ENCODE results near the gene FBH1. TPM values are rescaled to one million over a fixed set of nuclear protein-coding genes. Genes with fewer than 3 reads are reported as not detected.

The FBH1 gene
- polyA plus RNA-seq, 1 donor from 2014 or later: 41.1 TPM

DNA sequence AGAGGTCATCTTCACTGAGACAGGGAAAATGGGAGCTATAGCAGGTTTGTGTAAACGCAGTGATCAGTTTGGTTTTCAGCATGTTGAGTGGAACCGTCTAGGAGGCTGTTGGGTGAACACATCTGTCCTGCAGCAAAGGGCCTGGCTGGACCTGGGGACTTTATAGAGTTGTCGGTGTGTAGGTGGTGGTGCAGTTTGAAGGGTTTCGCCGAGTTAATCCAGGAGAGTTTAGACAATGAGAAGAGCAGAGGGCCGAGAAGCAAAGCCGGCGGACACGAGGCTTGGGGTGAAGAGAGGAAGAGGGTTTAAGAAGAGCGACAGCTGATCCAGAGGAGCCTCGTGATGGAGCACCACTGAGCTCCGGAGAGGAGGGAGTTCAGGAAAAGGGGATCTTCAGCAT, 48.2 kb downstream of the FBH1 start:
- Histone ChIP-seq H3K9me2 (ENCODE audit: insufficient read depth, low read length) (no peaks in the 10 kb centered on the region), H3K36me3 (ENCODE audit: insufficient read depth, low read length) (no peaks in the 10 kb centered on the region), H3K9ac (ENCODE audit: low read length) (no peak overlapping the region), H3K4me3 (ENCODE audit: low read length) (no peak overlapping the region), H4K20me1 (ENCODE audit: insufficient read depth) (no peaks in the 10 kb centered on the region), H3K4me2 (ENCODE audit: low read length) (no peak overlapping the region), H3K79me2 (replicated peaks; ENCODE audit: insufficient read depth, low read length) (no peaks in the 10 kb centered on the region), H3K27me3 (ENCODE audit: insufficient read depth, low read depth, low read length) (no peaks in the 10 kb centered on the region), H3F3A (ENCODE audit: insufficient read depth, low read length, poor library complexity, severe bottlenecking) (no peaks in the 10 kb centered on the region), H3K27ac (ENCODE audit: low read length) (no peak overlapping the region), H3K9me3 (ENCODE audit: low read length) (no peaks in the 10 kb centered on the region), H2AFZ (ENCODE audit: low read depth, low read length) (no peak overlapping the region)
- no peak for TF ChIP-seq SMC3 (conservative IDR thresholded peaks at IDR 0.05; ENCODE audit: poor library complexity)
- no peak for TF ChIP-seq MXI1 (conservative IDR thresholded peaks at IDR 0.05; ENCODE audit: poor library complexity, severe bottlenecking)
- TF ChIP-seq TAF1 (IDR thresholded peaks at IDR 0.05; ENCODE audit: low read depth): no peak
- no peak for TF ChIP-seq EZH2 (IDR thresholded peaks at IDR 0.05; ENCODE audit: borderline replicate concordance, insufficient read depth, low read length, poor library complexity, severe bottlenecking)
- TF ChIP-seq, protein P1, sequence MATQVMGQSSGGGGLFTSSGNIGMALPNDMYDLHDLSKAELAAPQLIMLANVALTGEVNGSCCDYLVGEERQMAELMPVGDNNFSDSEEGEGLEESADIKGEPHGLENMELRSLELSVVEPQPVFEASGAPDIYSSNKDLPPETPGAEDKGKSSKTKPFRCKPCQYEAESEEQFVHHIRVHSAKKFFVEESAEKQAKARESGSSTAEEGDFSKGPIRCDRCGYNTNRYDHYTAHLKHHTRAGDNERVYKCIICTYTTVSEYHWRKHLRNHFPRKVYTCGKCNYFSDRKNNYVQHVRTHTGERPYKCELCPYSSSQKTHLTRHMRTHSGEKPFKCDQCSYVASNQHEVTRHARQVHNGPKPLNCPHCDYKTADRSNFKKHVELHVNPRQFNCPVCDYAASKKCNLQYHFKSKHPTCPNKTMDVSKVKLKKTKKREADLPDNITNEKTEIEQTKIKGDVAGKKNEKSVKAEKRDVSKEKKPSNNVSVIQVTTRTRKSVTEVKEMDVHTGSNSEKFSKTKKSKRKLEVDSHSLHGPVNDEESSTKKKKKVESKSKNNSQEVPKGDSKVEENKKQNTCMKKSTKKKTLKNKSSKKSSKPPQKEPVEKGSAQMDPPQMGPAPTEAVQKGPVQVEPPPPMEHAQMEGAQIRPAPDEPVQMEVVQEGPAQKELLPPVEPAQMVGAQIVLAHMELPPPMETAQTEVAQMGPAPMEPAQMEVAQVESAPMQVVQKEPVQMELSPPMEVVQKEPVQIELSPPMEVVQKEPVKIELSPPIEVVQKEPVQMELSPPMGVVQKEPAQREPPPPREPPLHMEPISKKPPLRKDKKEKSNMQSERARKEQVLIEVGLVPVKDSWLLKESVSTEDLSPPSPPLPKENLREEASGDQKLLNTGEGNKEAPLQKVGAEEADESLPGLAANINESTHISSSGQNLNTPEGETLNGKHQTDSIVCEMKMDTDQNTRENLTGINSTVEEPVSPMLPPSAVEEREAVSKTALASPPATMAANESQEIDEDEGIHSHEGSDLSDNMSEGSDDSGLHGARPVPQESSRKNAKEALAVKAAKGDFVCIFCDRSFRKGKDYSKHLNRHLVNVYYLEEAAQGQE (IDR thresholded peaks at IDR 0.05; ENCODE audit: borderline replicate concordance): no peak
- TF ChIP-seq POLR2AphosphoS5 (IDR thresholded peaks at IDR 0.05): no peak
- TF ChIP-seq, protein P2, sequence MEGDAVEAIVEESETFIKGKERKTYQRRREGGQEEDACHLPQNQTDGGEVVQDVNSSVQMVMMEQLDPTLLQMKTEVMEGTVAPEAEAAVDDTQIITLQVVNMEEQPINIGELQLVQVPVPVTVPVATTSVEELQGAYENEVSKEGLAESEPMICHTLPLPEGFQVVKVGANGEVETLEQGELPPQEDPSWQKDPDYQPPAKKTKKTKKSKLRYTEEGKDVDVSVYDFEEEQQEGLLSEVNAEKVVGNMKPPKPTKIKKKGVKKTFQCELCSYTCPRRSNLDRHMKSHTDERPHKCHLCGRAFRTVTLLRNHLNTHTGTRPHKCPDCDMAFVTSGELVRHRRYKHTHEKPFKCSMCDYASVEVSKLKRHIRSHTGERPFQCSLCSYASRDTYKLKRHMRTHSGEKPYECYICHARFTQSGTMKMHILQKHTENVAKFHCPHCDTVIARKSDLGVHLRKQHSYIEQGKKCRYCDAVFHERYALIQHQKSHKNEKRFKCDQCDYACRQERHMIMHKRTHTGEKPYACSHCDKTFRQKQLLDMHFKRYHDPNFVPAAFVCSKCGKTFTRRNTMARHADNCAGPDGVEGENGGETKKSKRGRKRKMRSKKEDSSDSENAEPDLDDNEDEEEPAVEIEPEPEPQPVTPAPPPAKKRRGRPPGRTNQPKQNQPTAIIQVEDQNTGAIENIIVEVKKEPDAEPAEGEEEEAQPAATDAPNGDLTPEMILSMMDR (IDR thresholded peaks at IDR 0.05; ENCODE audit: poor library complexity, severe bottlenecking): no peak

DNA sequence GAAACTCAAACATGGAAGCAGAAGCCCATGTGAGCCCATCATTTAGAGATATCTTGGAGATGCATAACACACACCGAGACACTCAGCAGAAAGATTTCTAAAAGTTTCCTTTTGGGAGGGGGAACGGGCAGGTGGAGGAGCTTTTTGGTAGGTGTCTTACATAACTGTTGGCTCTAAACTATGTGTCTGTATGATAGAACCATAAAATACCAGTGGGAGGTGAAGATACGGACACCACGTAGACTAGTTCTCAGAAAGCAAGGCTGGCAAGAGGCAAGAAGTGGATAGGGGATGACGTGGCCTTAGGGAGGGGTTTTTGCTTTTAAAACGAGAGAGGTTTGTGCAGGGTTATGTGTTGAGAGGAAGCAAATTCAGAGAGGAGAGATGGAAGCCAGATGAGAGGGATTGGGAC, 50.8 kb downstream of the FBH1 start:
- H3K9me3 ChIP-seq (ENCODE audit: low read length): no peaks in the 10 kb centered on the region
- H3K9me2 ChIP-seq (ENCODE audit: insufficient read depth, low read length): no peaks in the 10 kb centered on the region
- no peaks in the 10 kb centered on the region for H4K20me1 ChIP-seq (ENCODE audit: insufficient read depth)
- H3K9ac ChIP-seq (ENCODE audit: low read length): no peak overlapping the region
- TF ChIP-seq, protein P2 (IDR thresholded peaks at IDR 0.05; ENCODE audit: poor library complexity, severe bottlenecking): no peak
- TF ChIP-seq EP300 (conservative IDR thresholded peaks at IDR 0.05; ENCODE audit: poor library complexity, severe bottlenecking): no peak
- no peak for TF ChIP-seq MXI1 (conservative IDR thresholded peaks at IDR 0.05; ENCODE audit: poor library complexity, severe bottlenecking)
- no peak for TF ChIP-seq EZH2 (IDR thresholded peaks at IDR 0.05; ENCODE audit: borderline replicate concordance, insufficient read depth, low read length, poor library complexity, severe bottlenecking)
- no peak for TF ChIP-seq RAD21 (conservative IDR thresholded peaks at IDR 0.05)
- TF ChIP-seq, protein P1 (IDR thresholded peaks at IDR 0.05; ENCODE audit: borderline replicate concordance): no peak
- TF ChIP-seq POLR2AphosphoS5 (IDR thresholded peaks at IDR 0.05): no peak
- no peak for TF ChIP-seq TAF1 (IDR thresholded peaks at IDR 0.05; ENCODE audit: low read depth)
- no peak for TF ChIP-seq SMC3 (conservative IDR thresholded peaks at IDR 0.05; ENCODE audit: poor library complexity)
- H3K79me2 ChIP-seq (replicated peaks; ENCODE audit: insufficient read depth, low read length): no peaks in the 10 kb centered on the region
- H3K4me2 ChIP-seq (ENCODE audit: low read length): no peak overlapping the region
- H3F3A ChIP-seq (ENCODE audit: insufficient read depth, low read length, poor library complexity, severe bottlenecking): no peaks in the 10 kb centered on the region
- no peak overlapping the region for H2AFZ ChIP-seq (ENCODE audit: low read depth, low read length)
- H3K27ac ChIP-seq (ENCODE audit: low read length): no peak overlapping the region
- no peaks in the 10 kb centered on the region for H3K36me3 ChIP-seq (ENCODE audit: insufficient read depth, low read length)
- no peak overlapping the region for H3K4me3 ChIP-seq (ENCODE audit: low read length)
- H3K27me3 ChIP-seq (ENCODE audit: insufficient read depth, low read depth, low read length): no peaks in the 10 kb centered on the region

Measured in neural cell (in vitro differentiated cells).